GM12878 (cell line): ENCODE measurements around the gene TMEM47. TPM values are rescaled to one million over a fixed set of nuclear protein-coding genes. Genes with fewer than 3 reads are reported as not detected.

Experiments used
- ATAC-seq: fragments of 200-7000 bp; cut with Tn5 transposase; 3 replicates; pipeline ENCODE4 v1.9.1; 2020; ENCODE audit warnings: mild to moderate bottlenecking, moderate library complexity
- BruUV-seq: library from RNA; stranded (reverse); fragments of 400-500 nt; replicated peaks from 2 replicates; lab custom pipeline; 2021; lab: Mats Ljungman, UMichigan
- CTCF ChIA-PET: fragments of 300-600 bp; sonication (Branson Sonifier 250); formaldehyde crosslinking; extraction: SDS; loops from one replicate; lab custom pipeline; 2021; ENCODE audit warnings: inconsistent platforms; lab: Yijun Ruan, JAX
- POLR2A ChIA-PET: fragments of 350-600 bp; formaldehyde crosslinking; extraction: SDS; loops from one replicate; lab custom pipeline; 2021; ENCODE audit warnings: inconsistent platforms; lab: Charles Lee
- RAD21 ChIA-PET: fragments of 300-600 bp; sonication (Branson Sonifier 250); formaldehyde crosslinking; loops from one replicate; lab custom pipeline; 2023; ENCODE audit warnings: antibody characterized with exemption; ENCODE audit not compliant: unreplicated experiment; lab: Charles Lee
- SMC1A ChIA-PET: fragments of 300-600 bp; sonication (Branson Sonifier 250); formaldehyde crosslinking; loops from one replicate; lab custom pipeline; 2023; ENCODE audit not compliant: unreplicated experiment, uncharacterized antibody; lab: Charles Lee
- DNase-seq: peaks from one replicate; pipeline ENCODE4 v3.0.0-alpha.2; 2011; ENCODE audit warnings: low read depth, low spot score
- FAIRE-seq: peaks from 3 replicates; lab custom pipeline; 2011; peaks lifted over from hg19 to GRCh38; lab: Jason Lieb, UNC
- H2AFZ ChIP-seq: 2 replicates; pipeline ENCODE4 v1.6.0; 2011; ENCODE audit warnings: low read depth, low read length, control low read depth; ENCODE audit not compliant: control insufficient read depth
- H3K27ac ChIP-seq: 2 replicates; pipeline ENCODE4 v1.5.1; 2011; ENCODE audit warnings: control low read depth; ENCODE audit not compliant: control insufficient read depth, insufficient read depth
- H3K27me3 ChIP-seq, 2 experiments: replicated peaks in 1 of 2; 2 replicates each; pipeline versions ENCODE4 v1.6.0 to v1.6.1; 2011; ENCODE audit warnings: low read length in 1 of 2; ENCODE audit not compliant: control insufficient read depth in 2 of 2, insufficient read depth in 2 of 2
- H3K36me3 ChIP-seq, 2 experiments: 2 replicates each; pipeline ENCODE4 v1.5.1; 2011; ENCODE audit warnings: low read length in 1 of 2; ENCODE audit not compliant: control insufficient read depth in 2 of 2, insufficient read depth in 2 of 2
- H3K4me1 ChIP-seq: 2 replicates; pipeline ENCODE4 v1.6.1; 2011; ENCODE audit warnings: mild to moderate bottlenecking, low read length, moderate library complexity, mixed read lengths; ENCODE audit not compliant: control insufficient read depth, insufficient read depth
- H3K4me2 ChIP-seq: 2 replicates; pipeline ENCODE4 v1.6.0; 2011; ENCODE audit warnings: control low read depth; ENCODE audit not compliant: control insufficient read depth, insufficient read depth
- H3K4me3 ChIP-seq: fragments of 200-600 bp; sonication (generic); 2 replicates; pipeline ENCODE4 v1.5.1; 2016
- H3K79me2 ChIP-seq: 2 replicates; pipeline ENCODE4 v1.6.0; 2011; ENCODE audit warnings: low read length; ENCODE audit not compliant: control insufficient read depth, insufficient read depth
- H3K9ac ChIP-seq: 2 replicates; pipeline ENCODE4 v1.8.0; 2011; ENCODE audit warnings: low read length, control low read depth, mixed read lengths; ENCODE audit not compliant: control insufficient read depth, insufficient read depth
- H3K9me3 ChIP-seq: replicated peaks from 3 replicates; pipeline ENCODE4 v1.5.1; 2011; ENCODE audit warnings: mild to moderate bottlenecking, low read length; ENCODE audit not compliant: control insufficient read depth, insufficient read depth
- H4K20me1 ChIP-seq: 2 replicates; pipeline ENCODE4 v1.6.0; 2011; ENCODE audit not compliant: control insufficient read depth, insufficient read depth
- POLR2AphosphoS2 ChIP-seq: IDR thresholded peaks from 2 replicates; pipeline ENCODE4 v1.6.1; 2011; ENCODE audit warnings: low read depth, mild to moderate bottlenecking, low read length, improper control_type of control experiment, moderate library complexity
- RAD21 ChIP-seq: IDR thresholded peaks from 2 replicates; pipeline ENCODE4 v1.6.1; 2011; ENCODE audit warnings: mild to moderate bottlenecking, low read depth, low read length, moderate library complexity; ENCODE audit not compliant: insufficient read depth
- SMC3 ChIP-seq: IDR thresholded peaks from 2 replicates; pipeline ENCODE4 v1.6.1; 2011; ENCODE audit warnings: low read length, improper control_type of control experiment, borderline replicate concordance
- TCF12 ChIP-seq: IDR thresholded peaks from 2 replicates; pipeline ENCODE4 v1.6.1; 2011; ENCODE audit warnings: low read depth, mild to moderate bottlenecking, low read length
- WGBS: methylation state at CpG from one replicate; pipeline ENCODE4 v1.1.6; 2016; ENCODE audit warnings: low lambda C conversion rate; ENCODE audit not compliant: insufficient replicate concordance, insufficient coverage; ENCODE audit errors: missing lambda C conversion rate; 5-methylcytosine and 5-hydroxymethylcytosine counted together
- in situ Hi-C: fragments of 300-500 bp; cut with MboI; formaldehyde crosslinking; loops from 9 replicates; pipeline ENCODE4 v1.14.3; 2018; ENCODE audit warnings: mixed read lengths
- intact Hi-C: fragments of 100-400 bp; cut with micrococcal nuclease; formaldehyde crosslinking; loops from one replicate; pipeline ENCODE4 v1.14.2; 2022; ENCODE audit not compliant: unreplicated experiment
- polyA plus RNA-seq, 11 experiments: library from polyadenylated mRNA; depleted of rRNA in 4 of 11; unstranded in 6 of 11; stranded (reverse) in 5 of 11; fragments of >200 nt; fragmentation: Nextera tagmentation in 4 of 11; fragmentation: Illumina TruSeq in 1 of 11; extraction: Ambion mirVana in 4 of 11; extraction: Trizol in 1 of 11; gene quantifications; 1 replicate in 1 of 11; 2 replicates in 10 of 11; pipeline versions ENCODE4 v1.2.1 to v1.2.3, GENCODE V29; 2011 to 2016; ENCODE audit warnings: inconsistent platforms in 2 of 11, missing spikeins in 2 of 11, low read depth in 1 of 11
- total RNA-seq, 4 experiments: library from RNA; depleted of rRNA in 3 of 4; stranded (reverse); fragments of >200 nt in 3 of 4; fragmentation: Illumina TruSeq in 1 of 4; extraction: Trizol in 1 of 4; gene quantifications; 2 replicates each; pipeline versions ENCODE4 v1.2.1 to v1.2.3, GENCODE V29; 2013 to 2021
- TF ChIP-seq, protein P1 (sequence below), 3 experiments: IDR thresholded peaks in 2 of 3; conservative IDR thresholded peaks in 1 of 3; 2 replicates each; pipeline ENCODE4 v1.5.1; 2011; ENCODE audit warnings: low read depth in 3 of 3, low read length in 3 of 3, mild to moderate bottlenecking in 3 of 3, control low read depth in 2 of 3, moderate library complexity in 2 of 3, inconsistent platforms in 1 of 3, mixed read lengths in 1 of 3; ENCODE audit not compliant: control insufficient read depth in 2 of 3, insufficient read depth in 1 of 3; ENCODE audit errors: extremely low read depth in 1 of 3

The TMEM47 gene
- total and polyA plus RNA-seq, 10 of the 15 experiments (the other 5 are each of a cell fraction or from before 2014, with no cell fraction given) = 0.04 to 0.10 (median 0.09) TPM; not detected in 7

DNA sequence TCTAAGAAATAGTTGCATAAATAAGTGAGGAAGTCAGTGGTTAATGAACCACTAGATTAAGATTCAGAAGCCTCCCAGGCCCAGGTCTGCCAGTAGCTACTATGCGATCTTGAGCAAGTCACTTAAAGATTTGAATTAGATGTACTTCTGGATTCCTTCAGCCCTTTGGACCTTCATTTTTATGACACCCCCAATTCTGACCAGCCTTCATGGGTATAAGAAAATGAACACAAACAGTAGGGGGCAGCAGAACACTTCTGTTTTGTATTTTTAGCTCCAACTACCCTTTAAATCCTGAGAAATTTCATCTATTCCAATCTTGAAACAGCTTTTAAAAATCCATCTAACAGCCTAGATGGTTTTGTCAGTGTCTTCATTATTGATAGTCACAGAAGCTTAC lies 19.0 kb downstream of the TMEM47 start:
- TF ChIP-seq TCF12 = no peak
- TF ChIP-seq, protein P1, sequence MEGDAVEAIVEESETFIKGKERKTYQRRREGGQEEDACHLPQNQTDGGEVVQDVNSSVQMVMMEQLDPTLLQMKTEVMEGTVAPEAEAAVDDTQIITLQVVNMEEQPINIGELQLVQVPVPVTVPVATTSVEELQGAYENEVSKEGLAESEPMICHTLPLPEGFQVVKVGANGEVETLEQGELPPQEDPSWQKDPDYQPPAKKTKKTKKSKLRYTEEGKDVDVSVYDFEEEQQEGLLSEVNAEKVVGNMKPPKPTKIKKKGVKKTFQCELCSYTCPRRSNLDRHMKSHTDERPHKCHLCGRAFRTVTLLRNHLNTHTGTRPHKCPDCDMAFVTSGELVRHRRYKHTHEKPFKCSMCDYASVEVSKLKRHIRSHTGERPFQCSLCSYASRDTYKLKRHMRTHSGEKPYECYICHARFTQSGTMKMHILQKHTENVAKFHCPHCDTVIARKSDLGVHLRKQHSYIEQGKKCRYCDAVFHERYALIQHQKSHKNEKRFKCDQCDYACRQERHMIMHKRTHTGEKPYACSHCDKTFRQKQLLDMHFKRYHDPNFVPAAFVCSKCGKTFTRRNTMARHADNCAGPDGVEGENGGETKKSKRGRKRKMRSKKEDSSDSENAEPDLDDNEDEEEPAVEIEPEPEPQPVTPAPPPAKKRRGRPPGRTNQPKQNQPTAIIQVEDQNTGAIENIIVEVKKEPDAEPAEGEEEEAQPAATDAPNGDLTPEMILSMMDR (IDR thresholded peaks at IDR 0.05 in 2 of 3, conservative IDR thresholded peaks at IDR 0.05 in 1 of 3; ENCODE audit: control insufficient read depth in 2 of 3, extremely low read depth in 1 of 3, insufficient read depth in 1 of 3, low read depth in 3 of 3, low read length in 3 of 3) = peak; percentile 41 to 45 (median 42)
- peak; percentile 34; the same call in 1 of the 2 replicates for TF ChIP-seq SMC3
- TF ChIP-seq POLR2AphosphoS2 = no peak
- TF ChIP-seq RAD21 = peak; percentile 53
- TF ChIP-seq, all 136 proteins: peak for 3
- Histone ChIP-seq H3K4me2 (no peak overlapping the region), H3K27me3 (no peaks in the 10 kb centered on the region), H3K27ac (no peak overlapping the region), H3K4me3 (no peak overlapping the region), H4K20me1 (no peaks in the 10 kb centered on the region), H3K36me3 (no peaks in the 10 kb centered on the region), H2AFZ (no peak overlapping the region), H3K79me2 (no peaks in the 10 kb centered on the region), H3K9ac (no peak overlapping the region), H3K9me3 (no peaks in the 10 kb centered on the region), H3K4me1 (no peaks in the 10 kb centered on the region)
- ChIA-PET POLR2A (no interaction called here), SMC1A (interaction anchor here (0.8 to 1.4 kb wide), 2 partner anchors 9 to 62 kb away, joined by 3 read pairs; no protein-coding TSS in a partner anchor), CTCF (interaction anchor here (0.7 to 1.7 kb wide), 10 partner anchors 8 to 742 kb away, joined by 3 to 7 read pairs (median 4); no protein-coding TSS in a partner anchor), RAD21 (no interaction called here)
- no peak for DNase-seq
- in situ Hi-C loops (no loop called here), intact Hi-C loops (no loop called here)
- no TSS peak for BruUV-seq
- 35% methylated on average over 1 of the region's 1 CpG for WGBS
- peak; percentile 55; the same call in 1 of the 3 replicates for ATAC-seq
- no peak for FAIRE-seq
